ENCODE data around the gene ZNF385C.
"Not testable (repeated sequence)": the region's sequence is repeated elsewhere in the genome, so short reads cannot be mapped to it uniquely, and the experiment has no call there.

ZNF385C gene

DNA sequence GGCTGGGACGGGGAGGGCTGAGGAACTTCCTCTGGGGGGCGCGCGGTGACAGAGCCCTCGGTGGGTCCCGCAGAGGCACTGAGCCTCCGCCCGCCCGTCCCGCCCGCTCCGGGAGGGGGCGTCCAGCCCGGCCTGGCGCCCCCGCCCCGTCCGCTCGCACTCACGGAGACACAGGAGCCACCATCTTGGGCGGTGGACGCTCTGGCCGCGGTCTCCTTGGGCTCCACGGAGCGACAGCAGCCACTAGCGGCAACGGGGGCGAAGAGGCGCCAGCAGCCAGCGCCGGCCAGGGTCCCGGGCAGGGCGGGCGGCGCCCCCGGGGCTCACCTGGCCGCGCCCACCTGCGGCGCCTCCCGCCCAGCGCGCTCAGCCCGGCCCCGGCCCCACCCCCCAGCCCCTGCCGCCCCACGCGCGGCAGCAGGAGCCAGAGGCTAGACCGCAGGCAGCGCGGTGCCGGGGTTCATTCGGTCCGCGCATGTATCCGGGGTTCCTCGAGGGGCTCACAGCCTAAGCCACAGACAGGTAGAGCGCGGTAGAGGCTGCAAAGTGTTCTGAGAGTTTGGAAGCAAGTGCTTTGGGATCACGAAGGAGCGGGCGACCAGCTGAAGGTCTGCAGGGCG is 47.8 kb downstream of the ZNF385C start, which contains the start of gene C17orf113:
TSS of gene C17orf113 (minus strand) at position 209 of the 620 bp plus-strand sequence. CDS start 7,225 bp downstream, outside the sequence.
- no peak for DNase-seq (ENCODE audit: low read depth)

DNA sequence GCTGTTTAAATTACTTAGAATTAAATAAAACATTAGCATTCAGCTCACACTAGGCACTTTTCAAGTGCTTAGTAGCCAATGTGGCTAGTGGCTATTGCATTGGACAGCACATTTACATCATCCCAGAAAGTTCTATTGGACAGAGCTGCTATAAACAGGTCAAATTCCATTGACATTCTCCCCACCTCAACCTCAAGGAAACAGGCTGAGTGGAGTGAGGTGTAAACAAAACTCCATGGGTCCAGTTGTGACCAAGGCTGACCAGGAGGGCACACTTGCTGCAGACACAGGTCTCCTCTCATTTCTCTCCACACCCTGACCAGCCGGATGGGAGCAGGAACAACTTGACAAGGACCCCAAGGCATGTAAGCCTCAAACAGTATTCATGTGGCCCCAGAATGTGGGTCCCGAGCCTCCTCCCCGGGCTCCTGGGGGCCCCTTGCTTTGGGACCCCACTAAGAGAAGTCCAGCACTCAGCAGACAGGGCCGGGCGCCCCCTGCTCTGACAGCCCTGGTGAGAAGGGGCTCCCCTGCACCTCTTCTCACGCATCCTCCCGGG is 48.4 kb downstream of the ZNF385C start:
- DNase-seq (ENCODE audit: low read depth): no peak

DNA sequence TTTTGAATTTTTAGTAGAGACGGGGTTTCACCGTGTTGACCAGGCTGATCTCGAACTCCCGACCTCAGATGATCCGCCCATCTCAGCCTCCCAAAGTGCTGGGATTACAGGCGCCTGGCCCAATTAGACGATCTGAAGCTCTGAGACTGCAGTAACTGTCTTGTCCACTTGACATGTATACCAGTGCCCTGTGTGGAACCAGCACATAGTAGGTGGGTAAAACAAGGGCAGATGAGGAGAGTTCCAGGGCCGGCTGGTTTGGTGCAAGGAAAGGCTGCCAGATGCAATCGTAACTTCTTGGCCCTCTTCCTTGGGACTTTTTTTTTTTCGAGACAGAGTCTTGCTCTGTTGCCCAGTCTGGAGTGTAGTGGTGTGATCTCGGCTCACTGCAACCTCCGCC is 50.9 kb downstream of the ZNF385C start:
- DNase-seq (ENCODE audit: low read depth): no peak

DNA sequence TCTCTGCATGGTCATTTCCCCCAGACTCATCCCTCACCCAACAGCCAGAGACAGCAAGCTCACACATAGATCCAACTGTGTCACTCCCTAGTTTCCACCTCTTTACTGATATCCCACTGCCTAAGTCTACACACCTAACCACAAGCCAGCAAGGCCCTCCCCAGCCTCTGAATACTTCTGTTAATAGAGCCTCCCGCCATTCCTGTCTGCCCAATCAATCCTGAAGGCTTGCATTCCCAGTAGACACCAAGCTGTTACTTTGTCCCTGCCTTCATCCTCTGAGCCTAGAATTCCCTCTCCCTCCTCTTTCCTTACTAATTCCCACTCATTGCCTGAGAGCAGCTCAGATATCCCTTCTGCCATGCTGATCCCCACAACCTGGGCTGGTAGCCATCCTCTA is 52.6 kb downstream of the ZNF385C start:
- no peak for DNase-seq (ENCODE audit: low read depth)

DNA sequence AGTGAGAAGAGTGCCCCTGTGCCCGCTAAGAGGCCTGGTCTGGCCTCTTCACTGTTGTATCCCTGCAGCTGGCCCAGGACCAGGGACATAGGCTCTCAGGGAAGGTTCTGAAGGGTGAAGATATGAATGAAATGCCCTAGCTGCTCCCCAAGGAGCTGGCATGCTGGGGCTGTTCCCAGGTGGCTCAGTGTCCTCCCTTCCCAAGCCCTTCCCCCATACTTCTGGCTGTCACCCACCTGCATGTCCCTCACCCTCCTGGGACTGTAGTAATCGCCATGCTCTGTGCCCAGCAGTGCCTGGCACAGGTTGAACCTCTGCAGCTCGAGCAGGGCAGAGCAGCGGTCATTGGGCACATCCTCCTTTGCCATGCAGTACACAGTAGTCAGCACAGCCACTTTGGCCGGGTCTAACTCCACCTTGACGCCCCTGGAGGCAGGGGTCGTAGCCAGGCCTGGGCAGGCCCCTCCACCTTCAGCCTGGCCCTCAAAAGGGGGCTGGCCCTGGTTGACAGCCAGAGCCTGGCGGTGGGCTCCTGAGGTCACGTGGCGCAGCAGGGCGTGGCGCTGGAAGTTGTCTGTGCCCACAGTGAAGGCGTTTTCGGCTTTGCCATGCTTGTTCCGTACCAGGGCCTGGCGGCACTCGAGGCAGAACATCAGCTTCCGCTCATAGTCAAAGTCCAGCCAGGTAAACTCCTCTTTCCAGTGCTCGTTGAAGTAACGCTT is 55.5 kb downstream of the ZNF385C start:
- DNase-seq (ENCODE audit: low read depth): no peak

DNA sequence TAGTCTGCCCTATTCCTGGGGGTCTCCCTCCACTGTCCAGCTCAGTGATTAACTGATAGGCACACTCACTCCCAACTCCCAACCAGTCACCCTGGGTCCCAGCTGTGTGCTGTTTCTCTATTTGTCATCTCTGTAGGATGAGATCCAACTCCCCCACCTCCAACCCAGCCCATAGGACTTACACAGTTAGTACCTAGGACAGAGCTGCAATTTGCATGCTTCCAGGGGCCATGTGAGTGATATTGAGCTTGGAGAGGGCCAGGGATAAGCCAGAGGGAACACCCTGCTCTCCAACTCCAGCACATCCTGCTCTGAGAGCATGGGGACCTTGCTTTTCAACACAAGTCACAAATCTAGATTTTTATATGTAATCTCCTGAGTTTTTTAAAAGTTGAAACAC is 56.7 kb downstream of the ZNF385C start:
- no peak for DNase-seq (ENCODE audit: low read depth)

DNA sequence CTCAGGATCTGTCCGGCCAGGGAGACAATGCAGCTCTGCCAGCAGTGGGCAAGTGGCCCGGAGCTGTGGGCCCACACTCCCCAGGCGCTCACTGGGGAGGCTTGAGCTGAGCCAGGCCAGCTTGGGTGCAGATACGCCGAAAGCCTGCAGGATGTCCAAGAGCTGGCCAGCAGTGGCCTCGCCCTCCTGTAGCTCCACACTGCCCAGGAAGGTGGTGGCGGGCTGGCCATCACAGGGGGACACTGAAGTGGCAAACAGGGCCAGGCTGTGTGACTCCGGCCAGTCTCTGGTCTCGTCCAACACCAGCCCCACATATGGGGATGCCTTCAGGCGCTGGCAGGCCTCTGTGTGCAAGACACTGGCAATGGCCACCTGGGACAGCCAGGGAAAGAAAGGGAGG is 57.5 kb downstream of the ZNF385C start:
- no peak for DNase-seq (ENCODE audit: low read depth)

DNA sequence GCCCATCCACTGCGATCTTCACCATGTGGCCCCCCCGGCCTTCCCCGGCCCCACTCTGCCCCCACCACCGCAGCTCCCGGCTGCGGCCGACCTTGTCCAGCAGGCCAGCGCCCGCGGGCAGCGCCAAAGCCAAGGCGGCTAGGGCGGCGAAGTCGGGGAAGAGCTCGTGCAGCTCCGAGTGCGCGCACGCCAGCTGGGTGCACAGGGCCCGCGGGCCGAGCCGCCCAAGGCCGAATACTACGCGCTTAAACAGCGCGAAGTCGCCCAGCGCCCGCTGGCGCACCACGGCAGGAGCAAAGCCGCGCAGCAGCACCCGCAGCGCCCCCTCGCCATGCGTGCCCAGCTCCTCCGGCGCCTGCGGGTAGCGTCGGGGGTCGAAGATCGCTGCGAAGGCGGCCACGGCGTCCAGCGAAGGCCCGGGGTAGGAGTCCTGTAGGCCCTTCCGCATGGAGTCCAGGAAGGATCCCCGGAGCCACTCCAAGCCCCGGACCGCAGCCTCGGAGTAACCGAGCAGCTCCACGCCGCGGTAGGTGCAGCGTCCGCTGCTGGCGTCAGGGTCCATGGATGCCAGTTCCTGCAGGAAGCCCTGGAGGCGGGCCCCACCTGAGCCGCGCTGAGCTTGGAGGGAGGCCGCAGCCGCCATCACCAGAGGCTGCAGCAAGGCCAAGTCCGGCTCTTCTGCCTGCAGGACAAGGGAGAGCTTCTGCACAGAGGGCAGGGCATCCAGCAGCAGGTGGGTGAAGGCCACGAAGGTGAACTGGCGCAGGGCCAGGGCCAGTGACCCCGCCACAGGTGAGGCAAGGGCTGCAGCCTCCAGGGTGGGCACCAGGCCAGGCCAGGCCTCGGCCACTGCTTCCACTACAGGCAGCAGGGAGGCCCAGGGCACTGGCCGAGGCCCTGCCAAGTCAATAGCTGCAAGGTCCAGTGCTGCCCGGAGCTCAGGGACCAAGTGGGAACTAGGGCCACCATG is 58.2 kb downstream of the ZNF385C start:
- DNase-seq (ENCODE audit: low read depth): no peak

DNA sequence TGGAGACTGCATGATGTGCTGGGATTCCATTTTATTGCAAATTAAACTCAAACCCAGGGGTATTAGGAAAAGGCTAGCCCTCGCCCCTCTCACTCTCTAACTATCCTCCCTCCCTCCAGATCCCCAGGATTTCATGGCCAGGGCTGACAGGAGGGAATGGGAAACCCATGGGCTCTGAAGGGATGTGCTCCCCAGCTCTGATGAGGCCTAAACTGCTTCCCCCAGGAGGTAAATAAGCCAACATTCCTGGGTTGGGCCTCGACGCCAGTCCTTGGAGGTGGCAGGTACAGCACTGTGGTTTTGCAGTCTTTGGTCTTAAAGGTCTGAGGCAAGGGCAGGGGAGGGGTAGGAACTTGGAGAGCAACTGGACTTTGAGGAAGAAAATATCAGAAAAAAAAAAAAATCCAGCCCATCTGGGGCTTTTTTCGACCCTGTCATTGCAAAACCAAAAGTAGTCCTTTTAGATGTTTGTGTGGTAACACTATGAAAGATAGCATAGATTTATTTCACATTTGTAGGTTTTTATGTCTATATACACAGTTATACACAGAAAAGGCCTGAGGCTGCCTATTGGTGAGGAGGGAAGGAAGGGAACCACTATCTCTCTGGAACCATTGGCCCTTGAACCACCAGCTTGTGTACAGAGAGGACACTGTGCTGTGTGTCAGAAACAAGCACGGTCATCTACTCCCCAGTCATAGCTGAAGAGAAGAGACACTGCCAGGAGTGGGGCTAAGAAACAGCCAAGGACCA is 59.9 kb downstream of the ZNF385C start:
- no peak for DNase-seq (ENCODE audit: low read depth)

DNA sequence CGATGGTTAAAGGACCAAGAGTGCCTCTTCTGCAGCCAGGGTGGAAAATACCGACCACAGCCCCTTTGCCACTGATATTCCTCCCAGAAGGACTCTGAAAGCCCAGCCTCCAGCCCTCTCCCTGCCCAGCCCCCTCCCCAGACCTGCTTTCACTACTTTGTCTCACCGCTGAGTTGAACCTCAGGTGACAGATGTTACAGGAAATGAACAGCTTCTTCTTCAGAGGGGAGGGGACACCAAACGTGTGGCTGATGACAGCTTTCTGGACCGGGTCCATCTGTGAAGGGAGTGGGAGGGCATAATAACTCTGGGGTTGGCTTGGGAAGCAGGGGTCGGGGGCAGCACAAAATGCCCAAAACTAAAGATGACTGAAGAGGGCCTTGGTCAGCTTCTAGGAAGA is 64.2 kb downstream of the ZNF385C start:
- no peak for DNase-seq (ENCODE audit: low read depth)

DNA sequence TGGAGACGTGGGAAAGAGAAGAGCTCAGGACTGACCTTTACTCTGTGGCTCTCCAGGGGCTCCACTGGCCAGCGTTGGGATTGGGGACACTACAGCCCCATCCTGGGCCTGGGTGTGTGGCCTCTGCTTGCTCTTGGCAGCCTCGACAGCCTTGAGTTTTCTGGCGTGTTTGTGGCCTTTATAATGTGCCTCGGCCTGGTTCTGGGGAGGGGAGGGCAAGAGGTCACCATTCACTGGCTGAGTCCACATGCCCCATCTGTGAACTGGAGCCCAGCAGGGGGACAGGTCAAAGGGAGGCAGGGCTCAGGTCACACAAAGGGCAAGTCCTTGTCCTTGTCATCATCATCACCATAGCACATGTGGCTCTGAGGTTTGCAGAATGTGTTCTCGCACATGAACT is 66.7 kb downstream of the ZNF385C start:
- no peak for DNase-seq (ENCODE audit: low read depth)

DNA sequence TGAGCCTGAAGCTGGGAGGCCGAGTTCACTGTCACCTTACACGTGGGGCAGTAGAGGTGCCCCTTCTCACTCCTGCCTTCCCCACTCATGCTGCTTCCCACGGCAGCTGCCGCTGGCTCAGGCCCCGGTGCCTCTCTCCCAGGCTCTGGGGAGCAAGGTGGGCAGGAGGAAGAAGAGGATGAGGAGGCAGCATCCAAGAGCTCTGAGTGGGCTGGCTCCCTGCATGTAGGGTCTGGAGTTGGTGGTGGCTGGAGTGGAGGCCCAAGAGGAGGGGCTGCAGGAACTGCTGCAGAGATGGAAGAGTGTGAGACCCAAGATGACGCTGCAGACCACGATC is 69.5 kb downstream of the ZNF385C start:
- no peak for DNase-seq (ENCODE audit: low read depth)

DNA sequence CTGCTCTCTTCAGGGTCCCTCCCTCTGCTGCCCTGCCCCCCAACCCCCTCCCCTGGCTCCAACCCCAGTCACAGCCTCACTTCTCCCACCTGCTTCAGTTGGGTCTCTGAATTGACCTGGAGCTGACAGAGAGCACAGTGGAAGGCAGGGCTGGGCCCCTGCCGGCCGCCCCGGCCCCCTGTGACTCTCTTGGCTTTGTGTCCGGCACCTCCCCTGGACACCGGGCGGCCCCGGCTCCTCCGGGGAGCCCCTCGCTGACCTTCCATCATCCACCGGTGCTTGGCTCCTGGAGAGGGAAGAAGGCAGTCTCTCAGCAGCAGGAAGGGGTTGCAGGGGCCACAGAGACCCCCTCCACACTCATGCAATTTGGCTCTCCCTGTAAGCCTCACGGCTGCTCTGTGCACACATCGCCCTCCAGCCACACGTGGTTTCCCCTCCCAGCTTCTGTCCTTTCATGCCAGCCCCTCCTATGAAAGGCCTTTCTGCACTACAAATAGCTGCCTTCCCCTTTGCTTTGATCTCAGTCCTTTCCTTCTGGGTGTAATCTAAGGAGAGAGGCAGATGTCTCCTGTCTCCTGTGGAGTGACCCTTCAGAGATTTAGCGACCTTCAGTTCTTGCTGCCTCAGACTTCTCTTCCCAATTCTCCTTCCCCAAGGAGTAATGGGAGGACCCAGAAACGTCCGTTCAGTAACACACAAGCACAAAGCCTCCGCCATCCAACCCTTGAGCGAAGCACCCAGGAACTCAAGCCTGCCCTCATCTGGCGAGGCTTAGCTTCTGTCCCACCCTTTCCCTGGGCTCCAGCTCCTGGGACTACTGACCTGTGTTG is 70.1 kb downstream of the ZNF385C start:
- no peak for DNase-seq (ENCODE audit: low read depth)

DNA sequence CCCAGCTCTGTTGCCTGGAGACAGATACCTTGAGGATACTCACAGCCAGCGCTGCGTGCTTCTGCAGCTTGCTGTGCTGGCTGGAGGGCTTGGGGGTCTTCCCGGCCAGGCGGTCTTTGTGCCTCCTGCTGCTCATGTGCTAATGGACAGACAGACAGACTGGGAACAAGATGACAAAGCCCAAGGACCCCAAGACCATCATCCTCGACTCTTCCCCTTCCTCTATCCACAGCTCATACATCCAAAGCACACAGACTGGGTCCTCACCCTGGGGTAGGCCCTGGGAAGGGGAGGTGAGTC is 70.7 kb downstream of the ZNF385C start:
- no peak for DNase-seq (ENCODE audit: low read depth)

DNA sequence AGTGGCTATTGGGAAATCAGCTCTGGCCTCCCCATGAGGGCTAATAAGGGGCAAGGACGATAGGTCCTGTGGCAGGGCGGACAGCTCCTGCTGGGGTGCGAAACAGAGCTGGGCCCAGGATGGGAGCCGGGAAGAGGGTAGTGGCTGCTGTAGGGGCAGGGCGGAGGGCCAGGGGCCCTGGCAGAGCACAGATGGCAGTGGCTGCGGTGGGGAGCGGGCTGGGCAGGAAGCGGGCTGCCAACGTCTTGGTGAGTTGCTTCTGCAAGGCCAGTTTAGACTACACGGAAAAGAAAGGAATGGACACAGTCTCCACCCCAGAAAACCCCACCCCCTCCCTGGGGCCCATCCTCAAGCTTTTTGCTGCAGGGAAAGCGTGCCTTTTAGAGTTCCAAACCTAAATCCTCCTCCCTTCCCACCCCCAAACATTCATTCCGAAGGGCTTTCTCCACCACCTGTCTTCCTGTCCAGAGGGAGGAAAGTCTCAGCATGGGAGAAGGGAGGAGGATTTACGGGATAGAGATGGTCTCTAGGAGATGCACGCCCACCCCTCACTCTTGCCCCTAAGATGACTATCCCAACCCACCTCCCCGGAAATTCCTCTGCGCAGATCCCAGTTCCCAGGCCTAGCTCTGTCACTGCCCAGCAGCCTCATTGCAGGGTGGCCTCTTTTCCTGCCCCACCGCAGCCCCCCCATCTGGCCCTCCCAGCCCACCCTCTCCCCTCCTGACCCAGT is 71.2 kb downstream of the ZNF385C start:
- no peak for DNase-seq (ENCODE audit: low read depth)

DNA sequence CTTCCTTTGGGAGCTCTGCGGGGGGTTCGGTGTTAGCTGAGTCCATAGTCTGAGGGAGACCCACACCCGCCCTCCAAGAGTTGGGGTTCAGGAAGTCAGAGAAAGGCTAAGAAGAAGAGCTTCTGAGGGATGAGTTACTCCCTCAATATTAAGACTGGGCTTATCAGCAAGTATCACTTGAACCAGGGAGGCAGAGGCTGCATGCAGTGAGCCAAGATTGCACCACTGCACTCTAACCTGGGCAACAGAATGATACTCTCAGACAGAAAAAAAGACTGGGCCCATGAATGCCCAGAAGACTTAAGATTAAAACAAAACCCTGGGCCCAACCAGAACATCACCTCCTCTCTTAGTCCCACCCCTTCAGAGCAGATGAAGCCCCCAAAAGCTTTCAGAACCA is 72.3 kb downstream of the ZNF385C start:
- DNase-seq (ENCODE audit: low read depth): no peak

DNA sequence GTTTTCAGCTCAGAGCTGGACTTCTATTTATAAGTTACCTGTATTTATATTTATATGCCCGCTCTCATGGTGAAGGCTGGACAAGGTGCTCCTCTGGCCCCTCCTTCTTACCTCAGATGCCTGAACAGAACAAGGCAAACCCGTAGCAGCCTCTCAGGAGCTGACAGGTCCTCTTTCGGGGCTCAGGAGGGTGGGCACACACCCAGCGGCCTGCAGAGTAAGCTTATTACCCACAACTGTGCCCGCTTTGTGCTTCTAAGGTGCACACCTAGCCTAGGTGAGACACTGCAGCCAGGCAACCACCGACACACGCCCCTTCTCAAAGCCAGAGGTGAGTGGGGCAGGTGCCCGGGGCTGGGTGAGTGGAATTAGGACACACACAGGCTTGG is 73.1 kb downstream of the ZNF385C start:
- no peak for DNase-seq (ENCODE audit: low read depth)

DNA sequence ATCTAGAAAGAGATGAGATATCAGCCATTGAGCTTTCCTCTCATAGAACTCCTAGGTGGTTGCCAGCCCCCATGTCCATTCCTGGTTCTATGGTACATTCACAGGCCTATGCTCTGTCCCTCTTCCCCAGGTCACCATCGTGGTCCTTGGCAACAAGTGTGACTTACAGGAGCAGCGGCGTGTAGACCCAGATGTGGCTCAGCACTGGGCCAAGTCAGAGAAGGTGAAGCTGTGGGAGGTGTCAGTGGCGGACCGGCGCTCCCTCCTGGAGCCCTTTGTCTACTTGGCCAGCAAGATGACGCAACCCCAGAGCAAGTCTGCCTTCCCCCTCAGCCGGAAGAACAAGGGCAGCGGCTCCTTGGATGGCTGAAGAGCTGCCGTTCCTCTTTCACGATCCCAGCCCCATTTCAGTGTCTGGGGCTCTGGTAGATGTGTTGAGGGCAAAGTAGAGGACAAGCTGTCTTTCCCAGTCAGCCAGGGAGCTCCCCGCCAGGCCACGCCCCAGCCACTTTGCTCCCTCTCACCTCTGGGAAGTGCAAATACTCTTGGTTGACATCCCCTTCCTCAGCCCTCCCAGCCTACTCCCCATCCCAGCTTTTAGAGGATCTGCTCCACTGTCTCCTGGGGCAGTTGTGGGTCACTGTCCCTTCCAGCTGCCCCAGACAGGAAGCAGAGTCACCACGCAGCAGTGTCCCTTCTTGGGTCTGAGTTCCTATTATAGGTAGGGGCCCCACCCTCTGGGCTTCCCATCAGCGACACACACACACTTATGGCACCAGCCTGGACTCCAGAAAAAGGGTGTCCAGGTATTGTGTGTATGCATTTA is 74.5 kb downstream of the ZNF385C start:
- DNase-seq (ENCODE audit: low read depth): no peak

DNA sequence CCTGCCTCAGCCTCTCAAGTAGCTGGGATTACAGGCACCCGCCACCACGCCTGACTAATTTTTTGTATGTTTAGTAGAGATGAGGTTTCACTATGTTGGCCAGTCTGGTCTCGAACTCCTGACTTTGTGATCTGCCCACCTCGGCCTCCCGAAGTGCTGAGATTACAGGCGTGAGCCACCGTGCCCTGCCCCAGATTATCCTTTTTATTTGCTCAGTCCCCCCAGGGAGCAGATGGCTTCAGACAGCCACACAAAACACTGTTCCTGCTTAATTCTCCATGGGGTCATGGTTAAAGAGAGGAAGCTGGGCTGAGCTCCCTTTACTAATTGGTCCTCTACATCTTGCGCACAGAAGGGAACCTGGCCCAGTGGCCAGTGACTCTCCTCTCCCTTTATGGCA is 77.4 kb downstream of the ZNF385C start:
- not testable (repeated sequence) for DNase-seq (ENCODE audit: low read depth)

Measured in stimulated activated CD8-positive, alpha-beta memory T cell treated with anti-CD3 and anti-CD28 coated beads, Interleukin-15, amount 100 ng/mL, for 1 hour (primary cell).